Measurements from ENCODE around the gene ICE1.

DNA sequence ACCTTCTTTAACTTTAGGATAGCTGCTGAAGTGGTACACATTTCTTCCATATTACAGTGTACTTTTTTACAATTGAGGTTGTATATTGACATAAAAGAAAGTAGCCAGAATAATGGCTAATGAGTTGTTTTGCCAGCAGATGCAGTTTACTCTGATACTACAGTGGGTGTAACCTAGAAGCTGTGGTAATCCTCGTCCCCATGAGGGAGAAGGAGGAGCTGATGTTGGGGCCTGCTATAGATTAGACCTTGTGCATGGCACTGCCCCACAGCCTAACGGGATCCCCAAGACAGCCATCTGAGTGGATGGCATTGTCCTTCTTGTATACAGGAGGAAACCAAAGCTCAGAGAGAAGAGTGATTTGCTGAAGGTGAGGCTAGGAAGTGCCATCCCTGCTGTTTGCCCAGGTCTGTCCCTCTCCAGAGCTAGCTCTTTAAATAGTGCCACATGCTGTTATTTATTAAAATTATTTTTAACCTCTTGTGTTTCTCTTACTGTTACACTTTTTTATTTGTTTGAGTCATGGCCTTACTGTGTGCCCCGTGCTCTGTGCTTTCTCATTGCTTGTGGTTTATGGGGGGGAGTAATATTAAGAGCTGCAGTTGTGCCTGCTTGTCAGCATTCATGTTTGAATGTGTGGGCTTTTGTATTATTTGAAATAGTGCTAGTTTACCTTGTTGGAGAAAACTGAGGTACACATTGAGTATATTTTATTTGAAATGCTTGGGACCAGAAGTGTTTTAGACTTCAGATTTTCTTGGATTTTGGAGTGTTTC lies 65.3 kb downstream of the ICE1 start:
- TF ChIP-seq, protein P1, sequence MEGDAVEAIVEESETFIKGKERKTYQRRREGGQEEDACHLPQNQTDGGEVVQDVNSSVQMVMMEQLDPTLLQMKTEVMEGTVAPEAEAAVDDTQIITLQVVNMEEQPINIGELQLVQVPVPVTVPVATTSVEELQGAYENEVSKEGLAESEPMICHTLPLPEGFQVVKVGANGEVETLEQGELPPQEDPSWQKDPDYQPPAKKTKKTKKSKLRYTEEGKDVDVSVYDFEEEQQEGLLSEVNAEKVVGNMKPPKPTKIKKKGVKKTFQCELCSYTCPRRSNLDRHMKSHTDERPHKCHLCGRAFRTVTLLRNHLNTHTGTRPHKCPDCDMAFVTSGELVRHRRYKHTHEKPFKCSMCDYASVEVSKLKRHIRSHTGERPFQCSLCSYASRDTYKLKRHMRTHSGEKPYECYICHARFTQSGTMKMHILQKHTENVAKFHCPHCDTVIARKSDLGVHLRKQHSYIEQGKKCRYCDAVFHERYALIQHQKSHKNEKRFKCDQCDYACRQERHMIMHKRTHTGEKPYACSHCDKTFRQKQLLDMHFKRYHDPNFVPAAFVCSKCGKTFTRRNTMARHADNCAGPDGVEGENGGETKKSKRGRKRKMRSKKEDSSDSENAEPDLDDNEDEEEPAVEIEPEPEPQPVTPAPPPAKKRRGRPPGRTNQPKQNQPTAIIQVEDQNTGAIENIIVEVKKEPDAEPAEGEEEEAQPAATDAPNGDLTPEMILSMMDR (IDR thresholded peaks at IDR 0.05), result no peak
- no peak for TF ChIP-seq POLR2AphosphoS5 (IDR thresholded peaks at IDR 0.05; ENCODE audit: low read depth, low read length)
